ENCODE measurements around the gene SMG6.

The SMG6 gene

GRCh38 chr17:2034157-2034556 lies 269.4 kb downstream of the SMG6 start:
- H3K27ac ChIP-seq = no peak overlapping the region
- H3K9me3 ChIP-seq = no peaks in the 10 kb centered on the region
- H3K27me3 ChIP-seq = peaks cover 21% of the 10 kb centered on the region
- no peaks in the 10 kb centered on the region for H3K36me3 ChIP-seq
- TF ChIP-seq CTCF (IDR thresholded peaks at IDR 0.05) = no peak
- no peak overlapping the region for H3K4me3 ChIP-seq (ENCODE audit: low read depth in 1 of 2, low read length in 1 of 2)
- H3K4me1 ChIP-seq (ENCODE audit: control insufficient read depth in 1 of 2, insufficient read depth in 1 of 2, low read depth in 1 of 2, low read length in 1 of 2) = peaks cover 13 to 15% of the 10 kb centered on the region in 2 experiments

- Histone ChIP-seq H3K9me3 (no peaks in the 10 kb centered on the region), H3K27ac (no peak overlapping the region), H3K36me3 (no peaks in the 10 kb centered on the region), H3K4me1 (ENCODE audit: control insufficient read depth in 1 of 2, insufficient read depth in 1 of 2, low read depth in 1 of 2, low read length in 1 of 2) (peaks cover 13 to 15% of the 10 kb centered on the region in 2 experiments), H3K27me3 (peaks cover 31% of the 10 kb centered on the region), H3K4me3 (ENCODE audit: low read depth in 1 of 2, low read length in 1 of 2) (no peak overlapping the region)
- no peak for TF ChIP-seq CTCF (IDR thresholded peaks at IDR 0.05)
These were observed 270.4 kb downstream of the SMG6 start for GRCh38 chr17:2033153-2033552.

GRCh38 chr17:2030779-2031163 lies 272.8 kb downstream of the SMG6 start:
- Histone ChIP-seq H3K27ac (no peak overlapping the region), H3K4me1 (ENCODE audit: control insufficient read depth in 1 of 2, insufficient read depth in 1 of 2, low read depth in 1 of 2, low read length in 1 of 2) (peaks cover 13 to 18% of the 10 kb centered on the region in 2 experiments), H3K9me3 (no peaks in the 10 kb centered on the region), H3K27me3 (peaks cover 55% of the 10 kb centered on the region), H3K4me3 (ENCODE audit: low read depth in 1 of 2, low read length in 1 of 2) (peak overlapping the region; percentile 54 to 66), H3K36me3 (no peaks in the 10 kb centered on the region)
- no peak for TF ChIP-seq CTCF (IDR thresholded peaks at IDR 0.05)

- H3K27ac ChIP-seq = no peak within 1 kb of the TSS
- no peaks in the 10 kb centered on the region for H3K9me3 ChIP-seq
- H3K36me3 ChIP-seq = no peaks in the 10 kb centered on the region
- peaks cover 61% of the 10 kb centered on the region for H3K27me3 ChIP-seq
- H3K4me3 ChIP-seq (ENCODE audit: low read depth in 1 of 2, low read length in 1 of 2) = peak within 1 kb of the TSS; percentile 54 to 66
- TF ChIP-seq CTCF (IDR thresholded peaks at IDR 0.05) = no peak
- H3K4me1 ChIP-seq (ENCODE audit: control insufficient read depth in 1 of 2, insufficient read depth in 1 of 2, low read depth in 1 of 2, low read length in 1 of 2) = peaks cover 18 to 24% of the 10 kb centered on the region in 2 experiments
These were observed 273.4 kb downstream of the SMG6 start, which contains the start of gene DPH1 for GRCh38 chr17:2029911-2030778. Gene DPH1, plus strand, starts transcription at chr17:2030153. Its CDS starts 17 bp downstream, at chr17:2030170.

GRCh38 chr17:2028737-2029136 lies 274.8 kb downstream of the SMG6 start:
- H3K27ac ChIP-seq = no peak overlapping the region
- peaks cover 32 to 38% of the 10 kb centered on the region in 2 experiments for H3K4me1 ChIP-seq (ENCODE audit: control insufficient read depth in 1 of 2, insufficient read depth in 1 of 2, low read depth in 1 of 2, low read length in 1 of 2)
- H3K36me3 ChIP-seq = no peaks in the 10 kb centered on the region
- no peak for TF ChIP-seq CTCF (IDR thresholded peaks at IDR 0.05)
- H3K9me3 ChIP-seq = no peaks in the 10 kb centered on the region
- peaks cover 75% of the 10 kb centered on the region for H3K27me3 ChIP-seq
- no peak overlapping the region for H3K4me3 ChIP-seq (ENCODE audit: low read depth in 1 of 2, low read length in 1 of 2)

Data from neutrophil (primary cell).